ENCODE data around the gene PITX1.
"Not testable (repeated sequence)": the region's sequence is repeated elsewhere in the genome, so short reads cannot be mapped to it uniquely, and the experiment has no call there.

The PITX1 gene

GRCh38 chr5:134997015-134997414 lies 37.0 kb downstream of the PITX1 start:
- Mint-ChIP-seq H3K27me3 (no peaks in the 10 kb centered on the region), H3K27ac (no peak overlapping the region), H3K4me1 (no peaks in the 10 kb centered on the region), H3K9me3 (no peaks in the 10 kb centered on the region), H3K36me3 (peaks cover 2% of the 10 kb centered on the region), H3K4me3 (no peak overlapping the region)

- no peaks in the 10 kb centered on the region for H3K27me3 Mint-ChIP-seq
- H3K4me3 Mint-ChIP-seq, result no peak overlapping the region
- no peak overlapping the region for H3K27ac Mint-ChIP-seq
- H3K4me1 Mint-ChIP-seq, result no peaks in the 10 kb centered on the region
- peaks cover 5% of the 10 kb centered on the region for H3K36me3 Mint-ChIP-seq
- H3K9me3 Mint-ChIP-seq, result no peaks in the 10 kb centered on the region
Observed at GRCh38 chr5:134995850-134996402, 38.1 kb downstream of the PITX1 start.

- Mint-ChIP-seq H3K27ac (no peak overlapping the region), H3K27me3 (no peaks in the 10 kb centered on the region), H3K36me3 (peaks cover 3% of the 10 kb centered on the region), H3K9me3 (no peaks in the 10 kb centered on the region), H3K4me1 (no peaks in the 10 kb centered on the region), H3K4me3 (no peak overlapping the region)
Observed at GRCh38 chr5:134994560-134995156, 39.4 kb downstream of the PITX1 start.

GRCh38 chr5:134993161-134993560 lies 40.9 kb downstream of the PITX1 start:
- no peak overlapping the region for H3K27ac Mint-ChIP-seq
- H3K9me3 Mint-ChIP-seq, result no peaks in the 10 kb centered on the region
- peaks cover 3% of the 10 kb centered on the region for H3K36me3 Mint-ChIP-seq
- no peak overlapping the region for H3K4me3 Mint-ChIP-seq
- H3K4me1 Mint-ChIP-seq, result no peaks in the 10 kb centered on the region
- no peaks in the 10 kb centered on the region for H3K27me3 Mint-ChIP-seq

DNA sequence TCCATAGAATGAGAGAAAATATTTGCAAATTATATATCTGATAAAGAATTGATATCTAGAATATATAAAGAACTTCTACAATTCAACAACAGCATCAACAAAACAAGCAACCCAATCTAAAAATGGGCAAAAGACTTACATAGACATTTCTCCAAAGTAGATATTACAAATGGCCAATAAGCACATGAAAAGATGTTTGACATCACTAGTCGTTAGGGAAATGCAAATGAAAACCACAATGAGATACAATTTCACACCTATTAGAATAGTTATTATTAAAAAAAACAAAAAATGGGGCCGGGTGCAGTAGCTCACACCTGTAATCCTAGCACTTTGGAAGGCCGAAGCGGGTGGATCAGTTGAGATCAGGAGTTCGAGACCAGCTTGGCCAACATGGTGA lies 41.9 kb downstream of the PITX1 start:
- no peaks in the 10 kb centered on the region for H3K27me3 Mint-ChIP-seq

DNA sequence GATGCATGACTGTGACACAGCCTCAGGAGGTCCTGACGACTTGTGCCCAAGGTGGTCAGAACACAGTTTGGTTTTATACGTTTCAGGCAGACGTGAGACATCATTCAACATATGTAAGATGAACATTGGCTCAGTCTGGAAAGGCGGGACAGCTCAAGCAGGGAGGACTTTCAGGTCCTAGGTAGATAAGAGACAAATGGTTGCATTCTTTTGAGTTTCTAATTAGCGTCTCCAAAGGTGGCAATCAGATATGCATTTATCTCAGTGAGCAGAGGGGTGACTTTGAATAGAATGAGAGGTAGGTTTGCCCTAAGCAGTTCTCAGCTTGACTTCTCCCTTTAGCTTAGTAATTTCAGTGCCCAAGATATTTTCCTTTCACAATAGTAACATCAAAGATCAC lies 43.8 kb downstream of the PITX1 start:
- not testable (repeated sequence) for H3K27ac Mint-ChIP-seq, H3K4me3 Mint-ChIP-seq, H3K9me3 Mint-ChIP-seq, H3K4me1 Mint-ChIP-seq, H3K36me3 Mint-ChIP-seq, H3K27me3 Mint-ChIP-seq

More for the DNA sequence above, 41.9 kb downstream of the PITX1 start:
- Mint-ChIP-seq H3K27ac (no peak overlapping the region), H3K9me3 (no peaks in the 10 kb centered on the region), H3K4me3 (no peak overlapping the region), H3K4me1 (no peaks in the 10 kb centered on the region), H3K36me3 (peaks cover 3% of the 10 kb centered on the region)

DNA sequence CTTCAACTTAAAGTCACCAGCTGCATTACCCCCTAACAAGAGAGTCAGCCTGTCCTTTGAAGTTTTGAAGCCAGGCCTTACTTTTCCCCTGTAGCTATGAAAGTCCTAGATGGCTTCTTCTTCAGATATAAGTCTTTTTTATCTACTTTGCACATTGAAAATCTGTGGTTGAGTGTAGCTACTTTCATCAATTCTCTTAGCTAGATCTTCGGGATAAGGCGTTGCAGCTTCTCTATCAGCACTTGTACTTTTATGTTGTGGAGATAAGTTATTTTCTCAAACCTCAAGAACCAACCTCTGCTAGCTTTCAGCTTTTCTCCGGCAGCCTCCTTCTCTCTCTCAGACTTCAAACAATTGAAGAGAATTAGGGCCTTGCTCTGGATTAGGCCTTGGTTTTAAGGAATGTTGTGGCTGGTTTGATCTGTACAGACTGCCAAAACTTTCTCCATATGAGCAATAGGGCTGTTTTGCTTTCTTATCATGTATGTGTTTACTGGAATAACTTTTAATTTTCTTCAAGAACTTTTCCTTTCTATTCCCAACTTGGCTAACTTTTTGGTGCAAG lies 44.7 kb downstream of the PITX1 start:
- Mint-ChIP-seq H3K36me3 (peaks cover 3% of the 10 kb centered on the region), H3K4me3 (no peak overlapping the region), H3K27ac (no peak overlapping the region), H3K4me1 (no peaks in the 10 kb centered on the region), H3K9me3 (no peaks in the 10 kb centered on the region), H3K27me3 (no peaks in the 10 kb centered on the region)

DNA sequence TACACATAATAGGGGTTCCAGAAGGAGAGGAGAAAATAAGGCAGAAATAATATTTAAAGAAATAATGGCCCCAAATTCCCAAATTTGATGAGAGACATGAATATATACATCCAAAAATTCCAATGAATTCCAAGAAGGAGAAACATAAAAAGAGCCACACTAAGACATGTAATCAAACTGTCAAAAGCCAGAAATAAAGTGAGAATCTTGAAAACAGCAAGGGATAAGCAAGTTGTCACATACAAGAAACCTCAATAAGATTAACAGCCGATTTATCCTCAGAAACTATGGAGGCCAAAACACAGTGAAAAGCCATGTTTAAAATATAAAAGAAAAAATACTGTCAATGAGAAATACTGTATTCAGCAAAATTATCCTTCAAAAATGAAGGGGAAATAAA lies 51.8 kb downstream of the PITX1 start:
- Mint-ChIP-seq H3K27me3 (no peaks in the 10 kb centered on the region), H3K36me3 (peaks cover 15% of the 10 kb centered on the region), H3K4me3 (no peak overlapping the region), H3K4me1 (no peaks in the 10 kb centered on the region), H3K27ac (no peak overlapping the region), H3K9me3 (peaks cover 6% of the 10 kb centered on the region)

DNA sequence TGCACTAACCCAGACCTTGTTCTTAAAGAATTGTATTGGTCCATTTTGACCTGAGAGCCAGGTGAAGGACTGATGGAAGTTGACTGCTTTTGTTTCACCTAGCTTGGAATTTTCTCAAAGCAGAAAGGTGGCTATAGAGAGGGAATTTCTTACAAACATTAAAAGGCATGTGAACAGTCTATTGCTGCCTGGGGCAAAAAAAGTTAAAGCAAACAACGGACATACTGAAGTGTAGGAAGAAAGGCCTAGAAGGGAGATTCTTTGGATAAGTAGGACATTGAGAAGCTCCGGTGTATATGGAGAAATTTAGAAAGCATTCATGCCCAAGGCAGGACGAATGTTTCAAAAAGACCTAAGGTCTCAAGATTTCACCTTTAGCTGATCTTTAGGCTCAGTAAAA lies 54.6 kb downstream of the PITX1 start:
- Mint-ChIP-seq H3K4me1 (no peaks in the 10 kb centered on the region), H3K4me3 (no peak overlapping the region), H3K27me3 (no peaks in the 10 kb centered on the region), H3K36me3 (peaks cover 25% of the 10 kb centered on the region), H3K27ac (no peak overlapping the region), H3K9me3 (peaks cover 7% of the 10 kb centered on the region)
